ENCODE results near the gene HDAC7.

DNA sequence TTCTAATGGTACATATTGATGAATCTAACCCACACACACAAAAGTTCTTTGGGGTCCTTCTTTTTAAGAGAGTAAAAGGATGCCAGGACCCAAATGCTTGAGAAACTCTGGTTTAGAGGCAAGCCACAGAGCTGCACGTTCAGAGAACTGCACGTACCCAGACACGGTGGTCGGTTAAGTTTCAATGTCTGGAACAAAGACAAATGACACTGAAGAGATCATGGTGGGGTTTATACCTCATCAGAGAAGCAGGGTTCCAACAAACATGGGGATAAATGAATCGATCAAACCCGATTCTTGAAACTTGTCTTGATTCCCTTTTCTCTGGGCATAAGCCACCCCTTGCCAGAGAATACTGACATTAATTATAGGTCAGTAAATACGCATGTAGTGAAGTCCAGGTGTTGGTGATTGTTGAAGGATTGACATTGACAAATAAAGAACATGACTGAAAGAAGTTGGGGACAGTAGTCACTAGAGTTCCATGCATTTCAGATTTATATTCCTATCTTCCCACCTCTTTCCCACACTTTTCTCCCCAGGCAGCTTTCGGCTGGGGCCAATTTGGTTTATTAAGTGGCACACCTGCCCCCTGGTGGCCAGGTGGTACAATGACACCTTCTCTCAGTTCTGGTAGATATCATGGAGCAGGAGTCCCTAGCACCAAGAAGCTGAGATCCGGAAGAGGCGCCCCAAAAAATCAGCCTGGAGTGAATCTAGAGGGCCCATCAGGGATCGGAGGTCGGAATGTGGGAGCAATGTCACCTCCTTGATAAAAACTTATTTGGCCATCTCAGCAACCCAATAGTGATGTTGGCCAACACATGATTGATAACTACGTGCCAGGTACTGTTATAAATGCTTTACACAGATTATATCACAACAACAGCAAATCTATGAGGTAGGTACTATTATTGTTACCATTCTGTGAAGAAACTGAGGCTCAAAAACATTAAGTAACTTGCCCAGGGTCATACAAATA is 17.8 kb upstream of the HDAC7 start:
- TF ChIP-seq, protein P1, sequence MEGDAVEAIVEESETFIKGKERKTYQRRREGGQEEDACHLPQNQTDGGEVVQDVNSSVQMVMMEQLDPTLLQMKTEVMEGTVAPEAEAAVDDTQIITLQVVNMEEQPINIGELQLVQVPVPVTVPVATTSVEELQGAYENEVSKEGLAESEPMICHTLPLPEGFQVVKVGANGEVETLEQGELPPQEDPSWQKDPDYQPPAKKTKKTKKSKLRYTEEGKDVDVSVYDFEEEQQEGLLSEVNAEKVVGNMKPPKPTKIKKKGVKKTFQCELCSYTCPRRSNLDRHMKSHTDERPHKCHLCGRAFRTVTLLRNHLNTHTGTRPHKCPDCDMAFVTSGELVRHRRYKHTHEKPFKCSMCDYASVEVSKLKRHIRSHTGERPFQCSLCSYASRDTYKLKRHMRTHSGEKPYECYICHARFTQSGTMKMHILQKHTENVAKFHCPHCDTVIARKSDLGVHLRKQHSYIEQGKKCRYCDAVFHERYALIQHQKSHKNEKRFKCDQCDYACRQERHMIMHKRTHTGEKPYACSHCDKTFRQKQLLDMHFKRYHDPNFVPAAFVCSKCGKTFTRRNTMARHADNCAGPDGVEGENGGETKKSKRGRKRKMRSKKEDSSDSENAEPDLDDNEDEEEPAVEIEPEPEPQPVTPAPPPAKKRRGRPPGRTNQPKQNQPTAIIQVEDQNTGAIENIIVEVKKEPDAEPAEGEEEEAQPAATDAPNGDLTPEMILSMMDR (IDR thresholded peaks at IDR 0.05): peak in 6 of 7 experiments; percentile 46 to 98 (median 94)
- TF ChIP-seq POLR2A (IDR thresholded peaks at IDR 0.05): no peak
- TF ChIP-seq EP300 (IDR thresholded peaks at IDR 0.05): no peak
